HG02943 (cell line): ENCODE measurements around the gene PDIK1L.

Experiments
- ATAC-seq: cut with Tn5 transposase; IDR thresholded peaks from one replicate; pipeline ENCODE4 v1.9.1; 2021; ENCODE audit warnings: mild to moderate bottlenecking, low read depth, moderate library complexity; ENCODE audit not compliant: unreplicated experiment

The PDIK1L gene

GRCh38 chr1:26121854-26122773, 10.5 kb downstream of the PDIK1L start:
- ATAC-seq, result no peak

DNA sequence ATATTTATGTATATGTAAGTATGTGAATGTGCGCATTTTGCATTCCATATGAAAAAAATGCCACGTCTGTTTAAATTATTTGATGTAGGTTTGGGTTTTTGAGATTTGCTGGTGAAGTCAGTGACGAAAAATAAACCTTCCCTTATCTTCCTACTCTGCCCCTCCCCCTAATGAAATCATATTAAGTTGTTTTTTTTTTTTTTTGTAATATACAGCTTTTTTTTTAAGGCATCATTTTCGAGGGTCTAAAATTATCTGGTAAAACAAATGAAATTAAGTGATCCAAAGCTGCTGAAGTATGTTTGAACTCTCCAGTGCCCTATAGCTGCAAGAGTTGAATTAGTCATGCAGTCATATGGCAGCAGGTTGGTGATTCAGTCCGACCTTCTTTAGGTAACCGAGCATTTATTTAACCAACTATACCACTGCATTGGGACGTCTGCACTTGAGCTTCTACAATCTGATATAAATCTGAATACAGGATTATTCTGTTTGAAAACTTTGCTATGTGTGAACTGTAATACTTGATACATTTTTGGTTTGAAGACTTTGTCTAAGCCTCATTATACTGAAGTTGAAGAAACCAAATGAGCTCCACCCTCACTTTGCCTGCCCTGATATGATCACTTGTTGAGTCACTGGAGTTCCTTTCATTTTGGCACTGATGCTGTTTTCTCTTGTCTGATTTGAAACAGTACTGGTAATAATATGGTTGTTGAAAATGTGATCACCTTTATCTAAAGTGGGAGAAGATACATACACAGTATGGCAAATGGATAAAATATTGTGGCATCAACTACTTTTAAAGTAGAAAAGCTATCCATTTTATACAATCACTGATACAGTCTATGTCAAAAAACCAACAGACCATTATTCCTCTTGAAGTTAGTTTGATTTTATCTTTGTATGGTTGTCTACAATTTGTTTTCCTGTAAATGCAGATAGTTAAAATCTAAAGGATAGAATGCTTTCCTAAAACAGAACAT, 11.7 kb downstream of the PDIK1L start:
- ATAC-seq, result no peak

GRCh38 chr1:26124418-26125331, 13.1 kb downstream of the PDIK1L start:
- ATAC-seq, result no peak

GRCh38 chr1:26125382-26125781, 13.8 kb downstream of the PDIK1L start:
- ATAC-seq, result no peak

DNA sequence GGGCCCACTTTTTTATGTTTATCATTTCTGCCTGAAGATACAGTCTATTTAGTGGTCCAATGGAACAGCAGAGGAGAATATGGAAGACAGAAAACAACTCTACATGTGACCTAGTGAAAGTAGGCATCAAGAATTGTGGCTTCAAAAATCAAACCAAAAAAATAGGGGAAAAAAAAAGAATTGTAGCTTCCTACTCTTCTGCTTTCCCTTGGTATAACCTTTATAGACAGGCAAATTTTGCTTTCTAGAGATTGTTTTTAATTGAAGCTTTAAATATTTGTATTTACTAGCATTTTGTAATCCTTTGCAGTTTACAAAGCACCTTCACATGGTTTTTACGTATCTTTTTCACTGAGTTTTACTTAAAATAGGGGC, 14.3 kb downstream of the PDIK1L start:
- no peak for ATAC-seq

DNA sequence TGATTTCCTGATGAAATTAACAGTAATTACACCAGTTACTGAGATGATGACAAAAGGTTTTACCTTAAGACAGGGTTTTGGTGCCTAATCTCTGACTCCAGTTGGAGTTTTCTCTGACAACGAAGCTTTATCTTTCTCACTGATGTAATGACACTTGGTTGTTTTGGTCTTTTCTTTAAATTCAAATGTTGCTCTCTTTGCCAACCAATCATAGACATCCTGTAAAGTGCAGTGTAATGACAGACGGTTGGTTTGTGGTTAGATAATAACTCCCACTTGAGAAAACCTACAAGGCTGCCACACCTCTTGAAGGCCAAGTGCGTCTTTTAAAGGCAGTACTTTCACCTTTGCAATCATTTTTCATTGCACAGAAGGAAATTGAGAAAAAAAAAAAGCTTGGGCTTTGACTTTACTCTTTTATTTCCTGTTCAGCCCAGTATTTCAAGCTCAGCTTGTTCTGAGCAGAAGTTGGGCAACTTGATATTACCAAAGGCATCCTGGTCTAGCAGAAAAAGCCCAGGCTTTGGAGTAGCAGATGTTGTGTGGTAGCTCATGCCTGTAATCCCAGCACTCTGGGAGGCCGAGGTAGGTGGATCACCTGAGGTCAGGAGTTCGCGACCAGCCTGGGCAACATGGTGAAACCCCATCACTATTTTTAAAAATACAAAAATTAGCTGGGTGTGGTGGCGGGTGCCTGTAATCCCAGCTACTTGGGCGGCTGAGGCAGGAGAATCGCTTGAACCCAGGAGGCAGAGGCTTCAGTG, 14.9 kb downstream of the PDIK1L start:
- ATAC-seq, result no peak

DNA sequence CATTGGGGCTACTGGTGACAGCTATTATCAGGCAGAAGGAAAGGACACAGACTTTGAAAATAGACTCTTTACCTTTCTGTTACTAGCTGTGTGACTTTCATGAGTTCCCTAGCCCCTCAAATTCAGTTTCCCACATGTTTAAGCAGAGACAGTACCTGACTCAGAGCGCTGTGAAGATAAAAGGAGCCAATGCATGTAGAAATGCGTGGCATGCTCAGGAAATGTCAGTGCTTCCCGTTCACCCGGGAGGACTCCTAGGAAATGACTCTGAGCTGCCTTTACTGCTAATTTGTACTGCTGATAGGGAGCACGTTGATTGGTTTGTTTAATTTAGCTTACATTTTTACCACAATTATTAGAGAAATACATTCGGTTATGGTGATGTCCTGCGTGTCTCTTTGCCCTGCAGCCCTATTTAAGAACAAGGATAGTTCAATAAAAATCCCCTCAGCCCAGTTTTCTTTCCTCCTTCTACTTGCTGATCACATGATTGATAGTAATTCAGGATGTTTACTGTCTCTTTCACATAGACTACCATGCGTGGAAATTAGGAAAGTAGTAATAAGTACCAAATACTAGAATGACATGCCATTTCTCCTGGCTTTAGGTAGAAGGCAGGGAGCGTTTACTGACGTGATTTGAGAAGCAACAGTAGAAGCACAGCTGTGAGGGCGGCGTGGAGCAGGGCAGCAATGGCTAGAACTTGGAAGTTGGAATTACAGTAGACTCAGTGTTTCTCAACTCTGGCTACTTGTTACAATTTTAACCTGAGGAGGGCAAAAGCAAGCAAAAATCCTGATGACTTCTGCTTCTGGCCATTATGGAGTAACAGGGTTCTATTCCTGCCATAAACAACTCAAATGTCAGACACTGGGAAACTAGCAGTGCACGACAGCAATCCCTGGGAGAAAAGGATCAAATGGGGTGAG, 15.9 kb downstream of the PDIK1L start:
- ATAC-seq, result no peak

GRCh38 chr1:26129778-26130177, 18.2 kb downstream of the PDIK1L start:
- no peak for ATAC-seq

- no peak for ATAC-seq
These were observed 19.1 kb downstream of the PDIK1L start for GRCh38 chr1:26130695-26131094.

GRCh38 chr1:26132128-26132833, 20.7 kb downstream of the PDIK1L start:
- no peak for ATAC-seq

- ATAC-seq, result no peak
These were observed 21.2 kb downstream of the PDIK1L start for GRCh38 chr1:26132834-26133167.

GRCh38 chr1:26134466-26134865, 22.8 kb downstream of the PDIK1L start:
- ATAC-seq, result no peak

DNA sequence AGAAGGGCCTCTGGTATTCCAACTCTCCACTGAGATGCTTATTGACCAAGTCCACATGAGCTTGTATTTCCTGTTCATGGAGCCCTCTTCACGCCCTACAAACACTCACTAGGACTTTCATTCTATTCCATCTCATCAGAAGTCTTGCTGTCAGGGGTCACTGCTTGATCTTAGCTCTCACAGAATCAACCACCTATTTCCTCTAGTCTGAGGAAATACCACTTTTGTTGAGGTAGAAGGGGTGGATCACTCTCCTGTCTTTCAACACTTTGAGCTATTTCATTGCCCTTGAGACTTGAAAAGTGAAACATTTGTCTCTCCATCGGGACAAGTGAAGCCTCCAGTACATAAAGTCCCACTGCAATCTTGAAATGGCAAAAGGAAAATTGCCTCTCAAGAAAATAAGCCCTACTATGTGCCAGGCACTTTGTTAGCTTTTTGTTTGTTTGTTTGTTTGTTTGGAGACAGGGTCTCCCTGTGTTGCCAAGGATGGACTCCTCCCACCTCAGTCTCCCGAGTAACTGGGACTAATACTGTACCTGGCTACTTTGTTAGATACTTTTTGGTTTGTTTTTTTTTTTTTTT, 27.4 kb downstream of the PDIK1L start:
- ATAC-seq, result no peak

- no peak for ATAC-seq
These were observed 30.5 kb downstream of the PDIK1L start for GRCh38 chr1:26142159-26142558.

GRCh38 chr1:26145041-26145959, 33.7 kb downstream of the PDIK1L start:
- no peak for ATAC-seq

DNA sequence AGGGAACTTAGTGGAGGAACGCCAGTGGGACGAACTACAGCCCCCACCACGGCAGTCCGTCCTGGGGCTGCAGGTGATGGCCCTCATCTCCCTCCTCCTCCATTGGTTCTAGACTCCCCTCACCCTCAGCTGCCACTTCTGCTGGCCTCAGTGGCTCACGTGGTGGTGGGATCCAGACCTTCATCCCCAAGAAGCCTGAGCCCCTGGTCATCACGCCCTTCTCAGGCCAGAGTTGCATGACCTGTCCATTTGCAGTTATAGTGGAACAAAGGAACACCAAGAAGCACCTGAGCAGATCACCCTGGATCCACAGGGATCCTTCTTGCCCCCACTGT, 34.3 kb downstream of the PDIK1L start:
- no peak for ATAC-seq

- no peak for ATAC-seq
These were observed 37.3 kb downstream of the PDIK1L start for GRCh38 chr1:26148887-26149286.
